Measurements from ENCODE around the gene USP10.
"Not testable (repeated sequence)": the region's sequence is repeated elsewhere in the genome, so short reads cannot be mapped to it uniquely, and the experiment has no call there.

Gene USP10

GRCh38 chr16:84738255-84739038, 38.6 kb downstream of the USP10 start:
- Histone ChIP-seq H3K9ac (ENCODE audit: low read length) (no peak overlapping the region), H3K27me3 (ENCODE audit: control insufficient read depth, insufficient read depth, low read length) (no peaks in the 10 kb centered on the region), H3K36me3 (ENCODE audit: control insufficient read depth, insufficient read depth, low read length) (no peaks in the 10 kb centered on the region), H3K4me1 (ENCODE audit: control insufficient read depth, insufficient read depth, low read length) (peaks cover 55% of the 10 kb centered on the region), H3K4me3 (ENCODE audit: low read length) (no peak overlapping the region), H3K9me3 (ENCODE audit: control insufficient read depth, low read length) (no peaks in the 10 kb centered on the region)

GRCh38 chr16:84739349-84740124, 39.7 kb downstream of the USP10 start:
- H3K4me3 ChIP-seq (ENCODE audit: low read length): no peak overlapping the region
- no peaks in the 10 kb centered on the region for H3K27me3 ChIP-seq (ENCODE audit: control insufficient read depth, insufficient read depth, low read length)
- no peaks in the 10 kb centered on the region for H3K36me3 ChIP-seq (ENCODE audit: control insufficient read depth, insufficient read depth, low read length)
- H3K9ac ChIP-seq (ENCODE audit: low read length): no peak overlapping the region
- H3K4me1 ChIP-seq (ENCODE audit: control insufficient read depth, insufficient read depth, low read length): peaks cover 55% of the 10 kb centered on the region
- no peaks in the 10 kb centered on the region for H3K9me3 ChIP-seq (ENCODE audit: control insufficient read depth, low read length)

GRCh38 chr16:84740596-84741116, 40.9 kb downstream of the USP10 start:
- no peaks in the 10 kb centered on the region for H3K9me3 ChIP-seq (ENCODE audit: control insufficient read depth, low read length)
- H3K9ac ChIP-seq (ENCODE audit: low read length): no peak overlapping the region
- H3K4me1 ChIP-seq (ENCODE audit: control insufficient read depth, insufficient read depth, low read length): peaks cover 48% of the 10 kb centered on the region
- no peaks in the 10 kb centered on the region for H3K36me3 ChIP-seq (ENCODE audit: control insufficient read depth, insufficient read depth, low read length)
- H3K4me3 ChIP-seq (ENCODE audit: low read length): no peak overlapping the region
- H3K27me3 ChIP-seq (ENCODE audit: control insufficient read depth, insufficient read depth, low read length): no peaks in the 10 kb centered on the region

- Histone ChIP-seq H3K36me3 (ENCODE audit: control insufficient read depth, insufficient read depth, low read length) (no peaks in the 10 kb centered on the region), H3K9me3 (ENCODE audit: control insufficient read depth, low read length) (no peaks in the 10 kb centered on the region), H3K4me1 (ENCODE audit: control insufficient read depth, insufficient read depth, low read length) (peaks cover 43% of the 10 kb centered on the region), H3K4me3 (ENCODE audit: low read length) (no peak overlapping the region), H3K27me3 (ENCODE audit: control insufficient read depth, insufficient read depth, low read length) (no peaks in the 10 kb centered on the region), H3K9ac (ENCODE audit: low read length) (no peak overlapping the region)
These were observed 41.6 kb downstream of the USP10 start for GRCh38 chr16:84741340-84741830.

GRCh38 chr16:84742641-84743092, 42.9 kb downstream of the USP10 start:
- Histone ChIP-seq H3K4me1 (ENCODE audit: control insufficient read depth, insufficient read depth, low read length) (peaks cover 31% of the 10 kb centered on the region), H3K9ac (ENCODE audit: low read length) (no peak overlapping the region), H3K27me3 (ENCODE audit: control insufficient read depth, insufficient read depth, low read length) (no peaks in the 10 kb centered on the region), H3K9me3 (ENCODE audit: control insufficient read depth, low read length) (no peaks in the 10 kb centered on the region), H3K4me3 (ENCODE audit: low read length) (no peak overlapping the region), H3K36me3 (ENCODE audit: control insufficient read depth, insufficient read depth, low read length) (no peaks in the 10 kb centered on the region)

DNA sequence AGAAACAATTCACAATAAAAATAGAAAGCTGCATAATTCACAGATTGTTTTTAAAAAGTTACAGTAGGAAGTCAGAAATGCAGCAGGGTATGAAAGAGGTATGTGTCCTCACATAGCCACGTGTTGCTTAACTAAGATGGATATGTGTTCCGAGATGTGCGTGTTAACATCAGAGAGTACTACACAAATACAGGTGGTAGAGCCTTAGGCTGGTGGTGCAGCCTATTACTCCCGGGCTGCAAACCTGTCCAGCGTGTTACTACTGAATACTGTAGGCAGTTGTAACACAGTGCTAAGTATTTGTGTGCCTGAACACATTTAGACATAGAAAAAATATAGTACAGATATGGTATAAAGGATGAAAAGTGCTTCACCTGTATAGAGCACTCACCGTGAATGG, 46.4 kb downstream of the USP10 start:
- no peaks in the 10 kb centered on the region for H3K36me3 ChIP-seq (ENCODE audit: control insufficient read depth, insufficient read depth, low read length)
- H3K4me1 ChIP-seq (ENCODE audit: control insufficient read depth, insufficient read depth, low read length): peaks cover 10% of the 10 kb centered on the region
- no peak overlapping the region for H3K4me3 ChIP-seq (ENCODE audit: low read length)

GRCh38 chr16:84746875-84747274, 47.1 kb downstream of the USP10 start:
- Histone ChIP-seq H3K36me3 (ENCODE audit: control insufficient read depth, insufficient read depth, low read length) (no peaks in the 10 kb centered on the region), H3K27me3 (ENCODE audit: control insufficient read depth, insufficient read depth, low read length) (no peaks in the 10 kb centered on the region), H3K4me3 (ENCODE audit: low read length) (no peak overlapping the region), H3K9me3 (ENCODE audit: control insufficient read depth, low read length) (no peaks in the 10 kb centered on the region), H3K9ac (ENCODE audit: low read length) (no peak overlapping the region), H3K4me1 (ENCODE audit: control insufficient read depth, insufficient read depth, low read length) (peaks cover 9% of the 10 kb centered on the region)

More for the DNA sequence above, 46.4 kb downstream of the USP10 start:
- Histone ChIP-seq H3K9ac (ENCODE audit: low read length) (no peak overlapping the region), H3K9me3 (ENCODE audit: control insufficient read depth, low read length) (no peaks in the 10 kb centered on the region), H3K27me3 (ENCODE audit: control insufficient read depth, insufficient read depth, low read length) (no peaks in the 10 kb centered on the region)

DNA sequence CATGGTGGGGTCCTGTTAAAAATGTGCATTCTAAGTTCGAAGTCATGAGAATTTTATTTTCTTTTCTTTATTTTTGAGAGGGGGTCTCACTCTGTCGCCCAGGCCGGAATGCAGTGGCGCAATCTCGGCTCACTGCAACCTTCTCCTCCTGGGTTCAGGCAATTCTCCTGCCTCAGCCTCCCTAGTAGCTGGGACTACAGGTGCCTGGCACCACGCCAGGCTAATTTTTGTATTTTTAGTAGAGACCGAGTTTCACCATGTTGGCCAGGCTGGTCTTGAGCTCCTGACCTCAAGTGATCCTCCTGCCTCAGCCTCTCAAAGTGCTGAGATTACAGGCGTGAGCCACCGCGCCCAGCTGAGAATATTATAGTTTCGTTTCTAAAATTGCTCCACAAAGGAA, 48.4 kb downstream of the USP10 start:
- H3K4me3 ChIP-seq (ENCODE audit: low read length); H3K4me1 ChIP-seq (ENCODE audit: control insufficient read depth, insufficient read depth, low read length); H3K36me3 ChIP-seq (ENCODE audit: control insufficient read depth, insufficient read depth, low read length); H3K9ac ChIP-seq (ENCODE audit: low read length); H3K9me3 ChIP-seq (ENCODE audit: control insufficient read depth, low read length); H3K27me3 ChIP-seq (ENCODE audit: control insufficient read depth, insufficient read depth, low read length): not testable (repeated sequence)

- H3K4me1 ChIP-seq (ENCODE audit: control insufficient read depth, insufficient read depth, low read length): peaks cover 9% of the 10 kb centered on the region
- no peak overlapping the region for H3K9ac ChIP-seq (ENCODE audit: low read length)
- H3K9me3 ChIP-seq (ENCODE audit: control insufficient read depth, low read length): no peaks in the 10 kb centered on the region
These were observed 49.3 kb downstream of the USP10 start for GRCh38 chr16:84749072-84749471.

DNA sequence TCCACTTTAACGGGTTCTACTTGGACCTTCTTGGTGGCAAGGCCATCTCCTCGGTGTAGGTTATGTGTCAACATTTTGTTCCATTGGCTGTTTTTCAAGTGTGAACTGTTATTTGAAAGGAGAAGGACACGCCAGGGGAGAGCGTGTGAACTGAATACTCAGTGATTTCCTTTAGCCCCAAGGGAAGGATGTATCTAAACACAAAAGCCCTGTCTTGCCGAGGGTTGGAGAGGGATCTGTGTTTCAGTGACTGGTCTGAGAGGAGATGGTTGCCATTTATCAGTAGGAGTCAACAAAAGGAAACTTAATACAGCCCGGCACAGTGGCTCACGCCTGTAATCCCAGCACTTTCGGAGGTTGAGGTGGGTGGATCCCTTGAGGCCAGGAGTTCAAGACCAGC, 50.0 kb downstream of the USP10 start:
- Histone ChIP-seq H3K27me3 (ENCODE audit: control insufficient read depth, insufficient read depth, low read length) (no peaks in the 10 kb centered on the region), H3K36me3 (ENCODE audit: control insufficient read depth, insufficient read depth, low read length) (no peaks in the 10 kb centered on the region), H3K4me3 (ENCODE audit: low read length) (no peak overlapping the region), H3K9me3 (ENCODE audit: control insufficient read depth, low read length) (no peaks in the 10 kb centered on the region), H3K4me1 (ENCODE audit: control insufficient read depth, insufficient read depth, low read length) (peaks cover 13% of the 10 kb centered on the region), H3K9ac (ENCODE audit: low read length) (no peak overlapping the region)

More at GRCh38 chr16:84749072-84749471, 49.3 kb downstream of the USP10 start:
- no peak overlapping the region for H3K4me3 ChIP-seq (ENCODE audit: low read length)
- no peaks in the 10 kb centered on the region for H3K27me3 ChIP-seq (ENCODE audit: control insufficient read depth, insufficient read depth, low read length)
- H3K36me3 ChIP-seq (ENCODE audit: control insufficient read depth, insufficient read depth, low read length): no peaks in the 10 kb centered on the region

- peaks cover 15% of the 10 kb centered on the region for H3K4me1 ChIP-seq (ENCODE audit: control insufficient read depth, insufficient read depth, low read length)
These were observed 50.8 kb downstream of the USP10 start for GRCh38 chr16:84750575-84750974.

GRCh38 chr16:84751241-84751640, 51.4 kb downstream of the USP10 start:
- Histone ChIP-seq H3K9me3 (ENCODE audit: control insufficient read depth, low read length) (no peaks in the 10 kb centered on the region), H3K4me1 (ENCODE audit: control insufficient read depth, insufficient read depth, low read length) (peaks cover 15% of the 10 kb centered on the region), H3K9ac (ENCODE audit: low read length) (no peak overlapping the region), H3K4me3 (ENCODE audit: low read length) (no peak overlapping the region), H3K27me3 (ENCODE audit: control insufficient read depth, insufficient read depth, low read length) (no peaks in the 10 kb centered on the region), H3K36me3 (ENCODE audit: control insufficient read depth, insufficient read depth, low read length) (no peaks in the 10 kb centered on the region)

More at GRCh38 chr16:84750575-84750974, 50.8 kb downstream of the USP10 start:
- no peak overlapping the region for H3K4me3 ChIP-seq (ENCODE audit: low read length)
- no peak overlapping the region for H3K9ac ChIP-seq (ENCODE audit: low read length)
- H3K27me3 ChIP-seq (ENCODE audit: control insufficient read depth, insufficient read depth, low read length): no peaks in the 10 kb centered on the region
- H3K9me3 ChIP-seq (ENCODE audit: control insufficient read depth, low read length): no peaks in the 10 kb centered on the region
- no peaks in the 10 kb centered on the region for H3K36me3 ChIP-seq (ENCODE audit: control insufficient read depth, insufficient read depth, low read length)

Measured in mucosa of stomach (tissue), 1 donor.